ENCODE data around the gene NYNRIN.

The NYNRIN gene

DNA sequence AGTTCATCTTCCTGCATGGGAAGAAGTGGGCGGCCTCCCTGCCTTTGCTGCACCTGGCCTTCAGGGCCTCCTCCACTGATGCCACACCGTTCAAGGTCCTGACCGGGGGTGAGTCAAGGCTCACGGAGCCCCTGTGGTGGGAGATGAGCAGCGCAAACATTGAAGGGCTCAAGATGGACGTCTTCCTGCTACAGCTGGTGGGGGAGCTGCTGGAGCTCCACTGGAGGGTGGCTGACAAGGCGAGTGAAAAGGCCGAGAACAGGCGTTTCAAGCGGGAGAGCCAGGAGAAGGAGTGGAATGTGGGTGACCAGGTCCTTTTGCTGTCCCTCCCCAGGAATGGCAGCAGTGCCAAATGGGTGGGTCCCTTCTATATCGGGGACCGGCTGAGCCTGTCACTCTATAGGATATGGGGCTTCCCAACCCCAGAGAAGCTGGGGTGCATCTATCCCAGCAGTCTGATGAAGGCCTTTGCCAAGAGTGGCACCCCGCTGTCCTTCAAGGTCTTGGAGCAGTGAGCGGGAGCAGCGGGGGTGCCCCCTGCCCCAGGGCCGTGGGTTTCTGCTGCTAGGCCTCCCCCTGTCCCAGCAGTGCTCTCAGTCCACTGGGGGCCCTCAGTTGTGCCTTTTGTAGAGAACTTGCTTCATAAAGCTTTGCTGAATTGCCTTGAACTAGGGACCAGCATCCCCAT is 18.3 kb downstream of the NYNRIN start:
- no peak for DNase-seq

DNA sequence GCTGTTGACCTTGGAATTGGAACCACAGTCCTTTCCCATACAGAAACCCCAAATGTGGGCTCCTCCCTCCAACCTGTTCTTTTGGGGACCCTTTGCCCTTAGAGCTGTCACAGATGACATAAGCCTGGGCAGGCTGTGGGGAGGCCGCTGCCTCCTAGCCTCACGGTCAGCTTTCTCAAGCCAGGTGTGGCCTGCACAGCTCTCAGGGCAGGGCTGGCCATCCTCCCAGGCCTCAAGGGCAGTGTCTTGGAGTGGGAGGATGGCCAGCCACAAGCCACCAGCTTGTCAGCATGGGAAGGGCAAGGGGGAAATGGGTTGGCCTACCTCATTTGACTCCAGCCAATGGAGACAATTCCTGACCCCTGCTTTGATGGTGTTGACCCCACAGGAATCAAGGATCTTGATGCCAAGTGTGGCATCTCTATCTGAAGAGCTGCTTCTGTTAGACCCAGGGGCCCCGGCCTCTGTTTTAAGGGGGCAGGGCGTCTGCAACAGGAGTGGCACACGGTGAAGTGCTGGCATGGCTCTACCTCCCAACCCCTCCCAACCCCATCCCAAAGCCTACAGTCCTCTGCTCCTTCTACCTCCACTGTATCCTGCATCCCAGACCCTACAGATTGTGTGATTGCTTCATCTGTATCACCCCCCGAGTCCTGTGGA is 19.2 kb downstream of the NYNRIN start:
- no peak for DNase-seq

DNA sequence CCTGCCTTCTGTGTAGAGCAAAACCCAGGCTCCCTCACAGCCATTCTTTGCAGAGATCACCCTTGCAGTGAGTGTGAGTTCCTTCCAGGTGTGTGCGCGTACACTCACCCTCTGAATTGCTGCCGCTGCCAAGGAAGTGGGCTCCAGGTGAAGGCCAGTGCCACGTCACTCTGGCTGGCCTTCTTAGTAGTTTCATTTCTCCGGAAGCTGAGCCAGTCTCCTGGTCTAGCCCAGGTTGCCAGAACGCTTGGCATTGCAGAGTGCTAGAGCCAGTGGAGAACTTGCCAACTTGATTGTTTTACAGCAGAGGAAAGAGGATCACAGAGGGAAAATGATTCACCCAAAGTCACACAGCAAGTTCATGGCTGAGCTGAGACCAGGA is 19.7 kb downstream of the NYNRIN start:
- DNase-seq = no peak

DNA sequence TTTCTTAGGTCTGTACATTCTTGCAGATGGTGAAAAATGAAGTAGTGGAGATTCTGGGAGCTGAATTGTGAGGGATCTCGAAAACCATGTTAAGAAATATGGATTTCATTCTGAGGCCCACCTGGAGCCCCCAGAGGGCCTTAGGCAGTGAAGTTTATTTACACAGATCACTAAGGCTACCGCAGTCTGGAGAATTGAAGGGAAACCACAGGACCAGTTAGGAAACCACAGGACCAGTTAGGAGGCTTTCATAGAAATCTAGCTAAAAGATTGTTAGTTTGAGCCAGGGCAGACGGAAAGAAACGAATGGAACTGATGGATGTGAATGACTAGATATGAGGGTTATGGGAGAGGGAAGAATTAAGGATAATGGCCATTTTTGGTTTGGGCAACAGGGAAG is 23.5 kb downstream of the NYNRIN start:
- DNase-seq = no peak

DNA sequence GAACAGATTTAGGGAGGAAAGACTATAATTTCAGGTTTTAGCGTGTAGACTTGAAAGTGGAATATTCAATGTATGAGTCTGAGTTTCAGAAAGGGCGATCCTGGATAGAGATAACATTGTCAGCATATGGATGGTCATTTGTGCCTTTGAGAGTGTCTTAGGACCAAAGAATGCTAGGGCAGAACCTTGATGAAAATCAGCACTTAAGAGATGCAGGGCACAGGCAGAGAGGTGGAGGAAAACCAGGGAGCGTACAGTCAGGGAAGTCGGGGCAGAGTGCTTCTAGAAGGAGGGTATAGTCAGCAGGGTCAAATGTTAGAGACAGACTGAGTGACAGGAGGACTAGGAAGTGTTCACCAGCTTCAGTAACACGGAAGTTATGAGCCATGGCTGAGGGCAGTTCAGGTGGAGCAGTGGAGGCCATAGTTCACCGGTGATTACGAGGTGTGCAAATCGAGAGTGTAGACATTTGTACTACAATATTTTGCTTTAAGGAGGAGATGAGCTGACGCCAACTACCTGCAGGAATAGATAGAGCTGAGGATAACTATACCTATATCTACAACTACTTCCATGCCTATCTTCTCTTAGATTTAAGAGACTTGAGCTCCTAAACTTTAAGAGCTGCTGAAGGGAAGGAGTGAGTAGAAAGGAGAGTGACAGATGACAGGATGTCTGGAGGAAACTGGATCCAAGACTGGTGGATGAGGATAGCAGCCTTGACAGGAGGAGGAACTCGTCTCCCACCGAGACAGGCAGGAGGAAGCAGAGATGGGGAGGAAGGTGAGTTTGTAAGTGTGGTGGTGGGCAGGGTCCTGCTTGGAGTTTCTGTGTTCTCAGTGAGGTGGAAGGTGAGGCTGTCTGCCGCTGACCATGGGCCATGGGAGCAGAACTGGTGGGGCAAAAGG is 24.1 kb downstream of the NYNRIN start:
- no peak for DNase-seq

DNA sequence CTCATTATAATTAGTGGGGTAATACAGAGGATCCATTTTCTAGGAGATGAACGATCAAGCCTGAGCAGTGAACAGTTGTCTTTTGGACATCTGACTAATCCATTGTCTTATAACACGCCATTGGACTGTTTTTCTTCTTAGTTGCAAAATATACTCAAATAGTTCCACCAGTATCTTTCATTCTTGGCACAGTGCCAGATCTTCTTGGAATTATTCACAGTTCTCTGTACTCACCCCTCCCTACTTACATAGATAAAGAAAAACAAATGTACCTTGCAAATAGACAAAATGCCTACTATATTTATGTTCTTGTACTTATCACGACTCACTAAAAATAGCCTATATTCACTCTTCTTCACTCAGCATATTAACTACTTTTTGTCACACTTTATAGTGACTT is 26.9 kb downstream of the NYNRIN start:
- DNase-seq = no peak

DNA sequence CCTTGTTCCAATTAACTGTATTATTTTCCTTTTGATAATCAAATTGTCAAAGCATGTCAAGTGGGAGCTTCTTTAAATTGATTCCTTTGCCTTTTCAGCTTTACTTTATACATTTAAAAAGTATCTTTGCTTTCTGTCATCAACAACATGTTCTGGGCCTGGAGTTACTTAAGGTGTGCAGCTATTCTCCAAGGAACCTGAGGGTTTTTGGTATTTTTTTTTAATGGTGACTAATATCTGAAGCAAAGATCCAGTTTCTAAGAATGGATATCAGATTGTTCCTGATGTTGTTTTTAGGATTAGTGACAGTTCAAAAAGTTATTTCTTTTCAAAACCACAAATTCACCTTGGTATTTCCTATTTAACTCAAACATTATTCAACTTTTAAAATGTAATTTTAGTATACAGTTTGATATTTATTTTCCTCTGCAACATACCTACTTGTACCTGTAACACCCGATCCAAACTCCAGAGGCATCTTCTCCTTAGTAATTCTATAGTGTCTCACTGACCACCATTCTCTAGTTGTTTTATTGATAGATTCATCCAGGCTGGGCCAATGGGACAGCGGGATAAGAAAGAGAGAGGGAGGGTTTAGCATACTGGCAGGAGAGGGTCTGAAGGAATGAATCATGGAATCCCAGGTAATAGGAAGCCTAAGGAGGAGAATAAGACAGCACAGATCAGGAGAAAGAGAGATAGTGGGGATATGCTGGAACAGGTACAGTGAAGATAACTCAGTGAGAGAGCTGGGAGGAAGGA is 27.5 kb downstream of the NYNRIN start:
- no peak for DNase-seq

DNA sequence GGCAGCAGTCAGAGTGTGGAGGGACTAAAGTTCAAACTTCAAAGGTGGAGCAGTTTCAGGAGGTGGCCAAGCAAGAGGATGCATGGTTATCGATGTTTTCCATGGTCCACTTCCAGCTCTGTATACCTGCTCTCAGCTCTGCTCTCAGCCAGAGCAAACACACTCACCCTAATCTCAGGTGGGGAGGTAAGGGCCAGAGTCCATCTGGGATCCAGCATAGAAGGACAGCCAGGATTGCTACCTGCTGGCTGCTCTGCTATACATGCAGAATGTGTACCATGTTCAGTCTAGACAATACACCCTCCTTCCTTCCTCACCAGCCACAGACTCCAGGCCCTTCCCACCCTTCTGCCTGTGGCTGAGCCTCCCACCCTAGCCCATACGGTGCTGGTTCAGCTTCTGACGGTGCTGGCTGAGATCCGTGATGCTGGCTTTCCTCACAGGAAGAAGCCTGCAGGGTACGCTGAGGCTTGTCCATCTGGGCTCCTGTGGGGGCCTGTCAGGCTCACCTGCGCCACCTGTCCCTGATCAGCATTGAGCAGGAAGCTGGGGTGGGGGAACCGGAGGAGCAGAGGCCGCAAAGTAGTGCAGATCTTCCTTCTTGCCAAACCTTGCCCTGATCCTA is 28.2 kb downstream of the NYNRIN start:
- no peak for DNase-seq

DNA sequence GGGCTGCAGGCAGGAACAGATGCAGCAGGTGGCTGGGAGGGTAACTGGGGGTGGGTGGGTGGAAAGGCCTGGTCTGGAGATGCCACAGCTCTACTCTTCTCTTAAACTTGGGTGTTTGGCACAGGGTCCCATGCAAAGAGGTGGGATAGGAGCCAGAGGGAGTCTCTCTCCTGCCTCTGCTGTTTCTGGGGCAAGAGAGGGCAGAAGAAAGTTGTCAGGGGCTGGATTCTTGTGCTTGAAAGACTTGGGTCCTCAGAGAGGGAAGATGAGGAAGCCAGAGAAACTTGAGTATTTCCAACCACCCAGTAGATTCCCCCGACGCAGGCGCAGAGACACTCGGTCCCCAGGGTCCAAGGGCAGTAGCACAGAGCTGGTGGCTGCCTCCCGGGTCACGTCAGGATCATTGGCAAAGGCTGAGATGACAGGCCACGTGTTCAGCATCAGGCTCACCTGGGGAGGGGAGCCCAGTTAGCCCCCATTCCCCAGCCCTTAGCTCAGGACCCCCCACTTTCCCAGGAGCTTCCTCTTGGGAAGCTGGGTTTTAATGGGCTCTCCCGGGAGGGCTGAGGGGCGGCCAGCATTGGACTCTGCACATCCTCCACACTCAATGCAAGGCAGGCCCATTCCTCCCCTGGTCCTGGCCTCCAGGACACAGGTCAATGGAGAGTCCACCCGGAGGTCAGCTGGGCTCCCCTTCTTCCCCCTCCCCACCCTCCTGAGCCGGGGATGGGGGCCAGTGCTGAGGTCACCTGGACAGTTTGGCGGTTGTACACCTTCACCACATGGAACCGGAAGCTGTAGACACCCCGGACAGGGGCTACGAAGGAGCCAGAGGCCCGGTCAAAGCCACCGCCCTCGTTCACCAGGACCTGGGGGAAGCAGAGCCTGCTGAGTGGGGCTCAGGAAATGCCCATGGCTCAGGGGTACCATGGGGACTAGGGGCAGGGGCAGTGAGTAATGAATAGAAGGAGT is 29.0 kb downstream of the NYNRIN start:
- no peak for DNase-seq

DNA sequence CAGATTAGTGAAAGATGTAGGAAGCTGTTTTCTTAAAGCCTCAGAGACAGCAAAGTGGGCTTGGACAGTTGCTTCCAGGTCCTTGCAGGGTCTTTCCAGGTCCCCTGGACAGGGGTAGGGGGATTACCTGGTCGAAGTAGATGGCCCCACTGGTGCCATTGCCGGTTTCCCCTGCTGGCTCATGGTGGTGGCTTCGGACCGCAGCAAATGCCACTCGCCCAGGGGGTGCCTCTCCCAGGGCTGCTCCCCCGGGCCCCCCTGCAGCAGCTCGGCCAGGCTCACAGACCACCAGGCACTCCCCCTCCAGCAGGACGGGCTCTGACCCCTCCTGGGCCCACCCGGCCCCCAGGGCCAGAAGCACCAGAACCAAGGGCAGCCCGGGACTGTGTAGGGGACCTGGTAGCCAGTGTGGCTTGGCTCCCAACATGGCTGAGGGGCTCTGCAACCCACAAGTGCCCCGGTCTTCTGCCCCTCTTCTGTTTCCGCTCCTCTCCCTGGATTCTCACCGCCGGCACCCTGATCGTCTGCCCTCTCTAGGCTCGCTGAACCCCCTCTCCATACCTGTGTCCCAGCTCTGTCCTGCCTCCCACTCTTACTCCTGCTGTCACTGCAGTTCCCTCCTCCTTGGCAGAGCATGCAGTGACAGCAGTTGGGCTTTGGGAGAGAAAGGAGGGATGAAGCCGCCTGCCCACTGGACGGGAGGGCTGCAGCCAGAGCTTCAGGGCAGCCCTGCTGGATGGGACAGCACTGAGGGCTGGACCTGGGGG is 30.0 kb downstream of the NYNRIN start:
- no peak for DNase-seq

DNA sequence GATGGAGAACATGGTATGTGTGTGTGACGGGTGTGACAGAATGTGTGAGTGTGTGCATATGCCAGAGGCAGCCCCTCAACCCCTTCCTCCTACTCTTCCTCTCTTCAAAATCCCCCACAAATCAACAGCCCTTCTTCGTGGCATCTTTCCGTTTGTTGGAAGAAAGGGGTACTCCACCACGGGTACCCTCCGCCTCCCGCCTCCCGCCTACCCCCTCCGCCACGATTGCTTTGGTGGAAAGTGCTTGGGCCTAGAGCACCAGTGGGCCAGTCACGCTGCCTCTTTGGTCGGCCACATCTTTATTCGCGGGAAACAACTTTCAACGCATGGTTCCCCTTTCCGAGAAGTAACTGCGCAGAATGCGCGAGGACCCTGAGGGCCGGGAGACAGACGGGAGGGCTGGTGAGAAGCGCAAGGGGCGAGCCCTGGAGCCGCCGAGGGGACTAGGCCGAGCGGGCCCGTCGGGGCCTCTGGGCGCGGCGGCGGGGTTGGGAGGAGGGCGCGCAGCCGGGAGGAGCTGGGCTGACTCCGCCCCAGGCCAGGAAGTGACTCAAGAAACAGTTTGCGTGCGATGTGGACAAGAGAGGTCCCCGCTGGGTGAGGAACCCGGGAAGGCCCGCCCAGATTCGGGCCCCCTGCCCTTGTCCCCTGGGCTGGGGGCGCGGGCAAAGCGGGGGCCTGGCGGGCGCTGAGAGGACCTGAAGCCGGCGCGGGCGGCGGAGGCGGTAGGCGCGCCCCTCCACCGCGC is 30.8 kb downstream of the NYNRIN start, which contains the start of the genes CBLN3 and KHNYN:
TSS of gene CBLN3 (minus strand) at position 274 of the 748 bp plus-strand sequence. CDS start 614 bp downstream, outside the sequence.
TSS of gene KHNYN (plus strand) at position 560 of the 748 bp plus-strand sequence. CDS start 777 bp downstream, outside the sequence.
- DNase-seq = peak; percentile 86

DNA sequence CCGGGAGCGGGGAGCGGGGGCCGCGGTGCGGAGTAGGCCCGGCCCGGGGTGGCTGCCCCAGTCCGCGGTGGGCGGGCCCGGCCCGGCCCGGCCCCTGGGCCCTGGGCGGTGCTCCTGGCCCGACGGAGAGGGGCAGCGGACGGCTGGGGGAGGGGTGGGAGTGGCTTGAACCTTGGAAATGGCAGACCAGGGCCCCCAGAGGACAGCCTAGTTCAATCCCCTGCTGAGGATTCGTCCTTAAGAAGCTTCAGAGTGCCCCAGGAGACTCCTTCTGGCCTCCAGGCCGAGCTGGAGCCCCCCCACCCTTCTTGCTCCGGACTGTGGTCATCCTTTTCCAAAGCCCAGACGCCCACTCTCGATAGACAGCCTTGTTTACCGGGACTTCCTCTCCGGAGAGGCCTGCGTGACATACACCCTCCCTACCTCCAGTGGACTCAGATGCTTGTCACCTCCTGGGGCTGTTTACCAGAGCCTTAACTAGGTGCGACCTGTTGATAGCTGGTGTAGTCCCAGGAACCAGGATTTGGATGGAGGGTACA is 31.4 kb downstream of the NYNRIN start:
- peak; percentile 86 for DNase-seq

DNA sequence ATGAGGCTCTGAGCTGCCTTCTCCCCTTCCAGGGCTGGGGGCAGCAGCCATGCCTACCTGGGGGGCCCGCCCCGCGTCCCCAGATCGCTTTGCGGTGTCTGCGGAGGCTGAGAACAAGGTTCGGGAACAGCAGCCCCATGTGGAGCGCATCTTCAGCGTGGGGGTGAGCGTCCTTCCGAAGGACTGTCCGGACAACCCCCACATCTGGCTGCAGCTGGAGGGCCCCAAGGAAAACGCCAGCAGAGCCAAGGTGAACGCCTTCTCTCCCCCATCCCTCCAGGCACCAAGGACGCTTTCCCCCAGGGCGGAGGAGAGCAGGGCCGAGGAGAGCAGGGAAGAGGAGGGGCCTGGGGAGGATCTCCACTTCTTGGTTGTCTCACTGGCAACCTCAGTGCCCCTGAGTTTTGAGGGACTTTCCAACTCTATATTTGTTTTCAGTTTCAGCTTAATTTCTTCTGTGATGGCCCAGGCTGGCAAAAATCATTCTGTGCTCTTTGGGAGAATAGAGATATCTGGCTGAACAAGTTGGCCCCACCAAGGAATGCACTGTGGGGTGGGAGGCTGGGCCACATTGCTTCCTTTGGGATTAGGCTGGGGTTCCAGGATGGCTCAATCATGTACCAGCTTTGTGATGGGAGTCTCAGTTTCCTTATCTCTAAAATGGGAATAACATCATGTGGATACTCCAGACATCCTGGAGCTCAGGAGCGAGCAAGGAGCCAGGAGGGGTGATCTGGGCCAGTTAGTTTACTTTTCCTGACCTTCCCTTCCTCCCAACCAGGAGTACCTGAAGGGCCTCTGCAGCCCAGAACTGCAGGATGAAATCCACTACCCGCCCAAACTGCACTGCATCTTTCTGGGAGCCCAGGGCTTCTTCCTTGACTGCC is 32.1 kb downstream of the NYNRIN start:
- DNase-seq = no peak

DNA sequence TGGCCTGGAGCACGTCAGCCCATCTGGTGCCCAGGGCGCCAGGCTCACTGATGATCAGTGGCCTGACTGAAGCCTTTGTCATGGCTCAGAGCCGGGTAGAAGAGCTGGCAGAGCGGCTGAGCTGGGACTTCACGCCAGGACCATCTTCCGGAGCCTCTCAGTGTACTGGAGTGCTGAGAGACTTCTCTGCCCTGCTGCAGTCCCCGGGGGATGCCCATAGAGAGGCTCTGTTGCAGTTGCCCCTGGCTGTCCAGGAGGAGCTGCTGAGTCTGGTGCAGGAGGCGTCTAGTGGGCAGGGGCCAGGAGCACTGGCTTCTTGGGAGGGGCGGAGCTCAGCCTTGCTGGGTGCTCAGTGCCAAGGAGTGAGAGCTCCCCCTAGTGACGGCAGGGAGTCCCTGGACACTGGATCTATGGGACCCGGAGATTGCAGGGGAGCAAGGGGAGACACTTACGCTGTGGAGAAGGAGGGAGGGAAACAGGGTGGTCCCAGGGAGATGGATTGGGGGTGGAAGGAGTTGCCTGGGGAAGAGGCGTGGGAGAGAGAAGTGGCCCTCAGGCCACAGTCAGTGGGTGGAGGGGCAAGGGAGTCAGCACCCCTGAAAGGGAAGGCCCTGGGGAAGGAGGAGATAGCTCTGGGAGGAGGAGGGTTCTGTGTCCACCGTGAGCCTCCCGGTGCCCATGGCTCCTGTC is 32.9 kb downstream of the NYNRIN start:
- peak; percentile 89 for DNase-seq

DNA sequence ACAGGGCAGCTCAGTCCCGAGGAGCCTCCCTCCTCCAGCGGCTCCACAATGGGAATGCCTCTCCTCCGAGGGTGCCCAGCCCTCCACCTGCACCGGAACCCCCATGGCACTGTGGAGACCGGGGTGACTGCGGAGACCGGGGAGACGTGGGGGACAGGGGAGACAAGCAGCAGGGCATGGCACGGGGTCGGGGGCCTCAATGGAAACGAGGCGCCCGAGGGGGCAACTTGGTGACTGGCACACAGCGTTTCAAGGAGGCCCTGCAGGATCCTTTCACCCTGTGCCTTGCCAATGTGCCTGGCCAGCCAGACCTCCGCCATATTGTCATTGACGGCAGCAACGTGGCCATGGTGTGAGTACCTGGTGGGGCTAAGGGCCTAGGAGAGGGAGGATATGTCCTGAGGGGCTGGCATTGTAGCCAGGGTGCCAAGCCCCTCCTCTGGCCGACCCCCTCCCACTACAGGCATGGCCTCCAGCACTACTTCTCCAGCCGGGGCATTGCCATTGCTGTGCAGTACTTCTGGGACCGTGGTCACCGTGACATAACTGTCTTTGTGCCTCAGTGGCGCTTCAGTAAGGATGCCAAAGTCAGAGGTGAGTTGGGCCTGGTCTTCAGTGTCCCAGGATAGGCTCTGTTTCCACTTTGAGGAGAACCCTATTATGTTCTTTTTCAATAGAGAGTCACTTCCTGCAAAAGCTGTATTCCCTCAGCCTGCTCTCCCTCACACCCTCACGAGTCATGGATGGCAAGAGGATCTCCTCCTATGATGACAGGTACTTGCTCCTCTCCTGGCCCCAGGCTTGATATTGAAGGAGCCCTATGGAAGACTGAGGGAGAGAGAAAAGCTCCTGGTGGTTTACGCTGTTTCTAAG is 33.7 kb downstream of the NYNRIN start:
- no peak for DNase-seq

DNA sequence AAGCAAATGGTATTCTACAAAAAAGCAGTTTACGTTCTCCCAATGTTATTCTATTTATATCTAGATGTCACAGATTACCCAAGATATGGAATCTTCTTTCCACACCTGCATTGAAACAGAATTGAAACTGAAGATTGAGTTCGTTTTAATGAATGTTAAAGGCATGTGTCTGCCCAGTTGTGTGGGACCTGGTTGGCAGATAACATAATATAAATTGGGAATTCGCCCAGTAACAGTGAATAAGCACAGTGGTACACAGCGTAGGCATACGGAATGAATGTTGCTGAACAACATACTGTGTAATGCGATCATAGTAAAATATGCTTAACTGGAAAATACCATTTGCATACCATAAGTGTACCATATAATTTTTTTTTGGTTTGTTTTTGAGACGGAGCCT is 35.2 kb downstream of the NYNRIN start:
- DNase-seq = no peak

Data from T1000 (cell line).